GM19239 (cell line): ENCODE measurements around the gene C10orf71.

ENCODE experiments used
- DNase-seq: peaks from one replicate; pipeline ENCODE4 v3.0.0; 2011; ENCODE audit warnings: low spot score; ENCODE audit not compliant: insufficient read length
- FAIRE-seq: peaks from 2 replicates; lab custom pipeline; 2011; peaks lifted over from hg19 to GRCh38; lab: Jason Lieb, UNC

The C10orf71 gene

DNA sequence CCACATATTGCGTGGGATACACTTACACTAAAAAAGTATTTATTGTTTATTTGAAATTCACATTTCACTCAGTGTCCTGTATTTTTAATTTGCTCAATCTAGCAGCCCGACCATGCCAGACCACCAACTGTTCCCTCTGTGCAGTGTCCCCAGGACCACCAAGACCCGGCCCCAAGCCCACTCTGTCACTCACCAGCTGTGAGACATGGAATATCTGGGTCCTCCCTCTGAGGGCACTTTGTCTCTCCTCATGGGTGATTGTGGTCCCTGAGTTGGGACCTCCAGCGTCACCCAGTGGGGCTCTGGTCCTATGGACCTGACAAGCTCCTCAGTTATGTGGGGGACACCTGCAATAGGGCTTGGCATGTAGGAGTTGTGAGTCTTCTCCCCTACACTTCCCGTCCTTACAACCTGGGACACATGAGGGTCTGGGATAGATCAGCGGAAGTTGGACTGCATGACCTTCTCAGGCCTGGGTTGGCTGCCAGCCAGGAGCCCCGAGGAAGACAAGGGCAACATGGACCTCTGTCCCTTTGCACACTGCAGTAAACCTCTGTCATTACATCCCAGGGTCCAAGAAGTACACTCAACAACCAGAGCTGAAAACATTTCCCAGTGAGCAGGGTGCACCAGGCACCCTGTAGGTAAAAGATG lies 12.1 kb downstream of the C10orf71 start:
- FAIRE-seq, result no peak
- DNase-seq, result no peak

DNA sequence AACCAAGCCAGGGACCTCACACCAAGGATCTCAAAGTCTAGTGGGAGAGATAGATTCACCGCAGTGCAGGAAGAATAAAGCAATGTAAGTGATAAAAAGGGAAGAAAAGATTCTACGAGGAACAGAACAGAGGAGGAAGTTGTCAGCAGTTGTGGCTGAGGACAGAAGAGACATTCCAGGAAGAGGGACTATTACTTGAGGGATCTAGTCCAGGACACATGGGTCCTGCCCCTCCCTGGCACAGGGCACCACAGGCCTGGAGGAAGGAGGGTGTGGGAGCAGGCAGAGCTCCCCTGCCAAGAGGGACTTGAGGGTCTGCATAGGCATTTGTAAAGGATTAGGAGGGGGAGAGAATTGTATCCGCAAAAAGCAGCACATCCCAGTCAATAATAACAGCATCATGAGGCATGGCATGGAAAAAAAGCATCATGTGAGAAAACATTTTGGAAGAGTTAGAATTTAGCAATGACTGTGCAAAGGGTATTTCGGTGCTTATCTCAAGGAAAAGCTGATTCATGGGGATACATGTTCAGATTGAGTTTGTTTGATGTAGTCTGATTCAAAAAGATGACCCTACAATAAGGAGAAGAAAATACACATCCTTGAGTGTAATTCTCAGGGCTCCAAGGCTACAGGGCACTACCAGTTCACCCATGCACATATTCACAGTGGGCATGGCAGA lies 12.7 kb downstream of the C10orf71 start:
- DNase-seq, result no peak
- FAIRE-seq, result no peak

DNA sequence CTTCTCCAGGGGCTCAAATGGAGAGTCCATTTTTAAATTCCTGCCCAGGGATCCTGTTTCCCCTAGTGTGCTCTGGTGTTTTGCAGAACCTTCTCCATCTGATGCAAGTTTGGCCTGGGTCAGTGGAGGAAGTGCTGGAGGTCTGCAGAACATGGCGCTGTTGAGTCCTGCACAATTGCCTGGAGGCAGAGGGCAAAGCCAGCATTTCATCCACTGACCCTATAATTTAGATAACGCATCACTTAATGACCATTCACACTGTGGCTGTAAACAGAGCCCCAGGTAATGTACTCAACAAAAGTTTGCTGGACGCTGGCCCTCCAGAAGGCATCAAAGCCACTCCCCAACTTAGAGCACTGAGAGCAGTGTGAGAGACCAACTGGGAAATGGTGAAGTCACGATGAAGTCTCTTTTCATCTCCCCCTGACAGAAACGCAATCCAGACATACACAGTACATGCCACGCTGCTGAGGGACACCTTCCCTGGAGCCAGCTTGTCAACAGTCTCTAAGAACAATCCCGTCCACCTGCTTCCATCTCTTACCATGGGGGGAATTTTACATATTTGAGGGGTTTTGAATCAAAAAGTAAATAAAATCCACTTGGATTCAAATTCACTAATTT lies 13.4 kb downstream of the C10orf71 start:
- no peak for FAIRE-seq

DNA sequence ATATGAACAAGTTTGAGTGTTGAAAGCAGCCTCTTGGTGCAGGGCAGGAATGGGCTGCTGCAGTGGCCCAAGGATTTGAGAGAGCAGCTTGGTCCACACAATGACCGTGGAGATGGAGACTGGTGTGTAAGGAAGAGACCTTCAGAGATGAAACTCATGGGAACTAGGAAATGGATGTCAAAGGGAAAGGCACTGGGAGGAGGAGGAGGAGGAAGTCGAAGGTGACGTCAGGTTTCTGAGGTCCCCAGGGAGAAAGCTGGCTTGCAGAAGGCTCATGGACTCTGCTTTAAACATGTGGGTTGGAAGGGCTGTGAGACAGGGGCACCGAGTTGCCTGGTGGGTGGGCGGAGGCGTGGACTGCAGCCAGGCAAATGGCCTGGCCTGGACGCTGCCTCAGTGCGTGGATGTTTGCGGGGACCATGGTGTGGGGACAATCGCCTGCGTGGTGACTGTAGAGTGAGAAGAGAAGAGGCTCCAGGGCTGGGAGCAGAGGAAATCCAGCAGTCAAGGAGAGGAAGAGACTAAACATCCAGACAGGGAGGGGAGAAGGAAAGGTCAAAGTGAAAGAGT lies 14.6 kb downstream of the C10orf71 start:
- no peak for FAIRE-seq

More for the DNA sequence above, 13.4 kb downstream of the C10orf71 start:
- DNase-seq, result no peak

DNA sequence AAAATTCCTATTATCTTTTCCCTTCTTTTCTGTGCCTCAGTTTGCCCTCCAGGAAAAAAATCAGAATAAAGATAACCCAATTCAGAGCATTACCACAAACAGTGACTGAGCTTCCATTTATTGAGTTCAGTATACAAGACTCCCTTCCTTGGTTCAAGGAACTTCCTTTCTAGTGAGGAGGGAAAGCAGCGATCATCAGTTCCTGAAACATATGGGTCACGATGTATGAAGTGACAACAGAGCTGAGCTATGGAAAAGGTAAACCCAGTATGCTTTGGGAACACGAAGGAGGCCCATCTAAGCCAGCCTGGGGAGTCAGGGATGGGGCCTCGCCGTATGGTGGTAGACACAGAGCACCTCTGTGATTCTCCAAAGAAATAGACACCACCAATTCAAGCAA lies 15.8 kb downstream of the C10orf71 start:
- FAIRE-seq (no peak), DNase-seq (no peak)

More for the DNA sequence above, 14.6 kb downstream of the C10orf71 start:
- no peak for DNase-seq

DNA sequence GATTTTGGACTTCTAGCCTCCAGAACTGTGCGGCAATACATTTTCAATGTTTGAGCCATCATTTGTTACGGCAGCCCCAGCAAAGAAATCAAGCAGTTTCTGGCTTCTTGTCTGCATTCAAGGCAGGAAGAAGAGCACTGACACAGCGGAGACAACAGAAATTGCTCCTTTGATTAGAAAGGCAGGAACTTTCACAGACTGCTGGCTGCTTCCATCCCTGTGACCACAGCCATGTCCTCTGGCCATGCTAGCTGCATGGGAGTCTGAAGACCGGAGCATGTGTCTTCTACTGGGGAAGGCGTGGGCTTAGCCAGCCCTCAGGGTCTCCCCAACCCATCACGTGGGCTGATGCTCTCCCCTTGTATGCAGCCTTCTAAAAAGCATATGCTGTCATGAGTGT lies 19.1 kb downstream of the C10orf71 start:
- DNase-seq (no peak), FAIRE-seq (no peak)

DNA sequence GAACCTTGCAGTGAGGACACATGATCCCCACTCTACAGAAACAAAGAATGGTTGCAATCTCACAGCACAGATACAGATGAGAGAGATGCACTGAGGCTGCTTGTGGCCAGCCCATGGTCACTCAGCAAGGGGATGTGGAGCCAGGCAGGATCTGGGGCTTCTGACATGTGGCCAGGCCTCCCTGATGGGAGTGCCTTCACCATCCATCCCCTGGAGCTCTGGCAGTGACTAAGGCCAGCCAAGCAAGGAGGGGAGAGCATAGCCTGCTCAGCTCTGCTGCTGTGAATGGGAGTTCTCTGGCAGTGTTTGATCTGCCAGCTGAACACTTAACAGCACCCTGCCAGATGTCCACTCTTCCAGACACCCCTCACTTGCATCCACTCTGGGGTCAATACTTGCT lies 19.8 kb downstream of the C10orf71 start:
- no peak for DNase-seq
- FAIRE-seq, result no peak

DNA sequence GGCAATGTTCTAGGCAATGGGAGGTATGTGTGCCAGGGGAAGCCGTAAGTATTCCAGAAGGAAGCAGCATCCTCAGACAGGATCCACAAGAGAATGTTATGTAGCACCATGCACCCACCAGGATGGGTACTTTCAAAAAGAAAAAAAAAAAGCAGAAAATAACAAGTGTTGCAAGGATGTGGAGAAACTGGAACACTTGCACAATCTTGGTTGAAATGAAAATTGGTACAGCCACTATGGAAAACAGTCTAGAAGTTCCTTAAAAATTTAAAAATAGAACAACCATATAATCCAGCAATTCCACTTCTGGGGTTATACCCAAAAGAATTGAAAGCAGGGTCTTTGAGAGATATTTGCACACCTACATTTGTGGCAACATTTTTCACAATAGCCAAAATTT lies 20.2 kb downstream of the C10orf71 start:
- DNase-seq (no peak), FAIRE-seq (no peak)

DNA sequence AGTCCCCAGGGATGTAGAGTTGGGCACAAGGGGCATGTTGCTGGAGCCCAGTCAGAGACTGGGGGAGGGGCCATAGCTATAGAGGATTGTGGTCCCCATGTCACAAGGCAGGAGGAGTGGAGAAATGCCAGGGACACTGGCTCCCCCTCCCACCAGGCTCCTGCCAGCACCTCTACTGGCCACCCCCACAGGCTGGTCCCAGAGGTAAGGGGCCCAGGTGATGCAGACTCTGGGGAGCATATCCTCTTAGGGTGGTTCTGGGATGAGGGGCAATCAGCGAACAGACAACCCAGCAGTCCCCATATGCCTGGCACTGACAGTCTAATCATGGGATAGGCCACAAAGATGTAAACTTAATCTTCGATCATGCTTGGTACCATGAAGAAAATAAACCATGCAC lies 21.2 kb downstream of the C10orf71 start:
- FAIRE-seq (no peak), DNase-seq (no peak)

DNA sequence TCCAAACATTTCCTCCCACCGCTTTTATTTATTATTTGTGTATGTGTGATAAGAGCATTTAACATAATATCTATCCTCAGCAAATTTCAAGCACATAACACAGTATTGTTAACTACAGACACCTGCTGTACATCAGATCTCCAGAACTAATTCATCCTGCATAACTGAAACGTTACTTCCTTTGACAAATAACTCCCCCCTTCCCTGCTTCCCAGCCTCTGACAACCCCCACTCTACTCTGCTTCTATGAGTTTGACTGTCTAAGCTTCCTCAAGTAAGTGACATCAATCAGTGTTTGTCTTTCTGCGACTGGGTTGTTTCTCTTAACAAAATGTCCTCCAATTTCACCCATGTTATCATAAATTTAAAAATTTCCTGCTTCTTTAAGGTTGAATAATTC lies 22.1 kb downstream of the C10orf71 start:
- no peak for DNase-seq
- no peak for FAIRE-seq

DNA sequence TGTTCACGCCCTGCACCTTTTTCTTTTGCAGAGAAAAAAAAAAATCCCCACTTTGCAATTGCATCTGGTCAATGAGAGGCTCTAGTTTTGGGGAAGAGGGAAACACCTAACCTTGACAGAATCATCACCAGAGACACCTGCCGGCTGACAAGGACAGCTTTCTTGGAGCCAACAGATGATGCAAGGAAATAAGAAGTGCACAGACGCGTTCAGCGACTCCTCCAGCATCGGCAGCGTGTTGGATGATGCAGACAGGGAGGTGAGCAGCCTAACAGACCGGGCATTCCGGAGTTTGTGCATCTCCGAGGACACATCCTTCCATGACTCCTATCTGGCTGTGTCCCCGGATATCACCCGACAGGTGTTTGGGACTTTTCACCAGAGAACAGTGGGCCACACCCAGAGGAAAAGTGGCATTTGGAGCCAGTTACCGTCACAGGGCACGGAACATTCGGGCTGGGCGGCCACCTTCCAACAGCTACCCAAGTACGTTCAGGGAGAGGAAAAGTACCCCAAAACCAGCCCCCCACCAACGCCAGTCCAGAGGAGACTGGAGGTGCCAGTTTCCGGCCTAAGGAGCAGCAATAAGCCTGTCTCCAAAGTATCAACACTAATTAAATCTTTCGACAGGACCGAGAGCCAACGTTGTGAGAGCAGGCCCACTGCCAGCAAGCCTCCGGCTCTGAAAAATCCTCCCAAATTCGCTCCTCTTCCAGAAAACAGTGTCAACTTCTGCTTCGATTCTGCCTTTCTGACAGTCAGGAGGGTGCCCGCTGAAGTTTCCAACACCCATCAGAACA lies 23.6 kb downstream of the C10orf71 start:
- FAIRE-seq, result no peak

DNA sequence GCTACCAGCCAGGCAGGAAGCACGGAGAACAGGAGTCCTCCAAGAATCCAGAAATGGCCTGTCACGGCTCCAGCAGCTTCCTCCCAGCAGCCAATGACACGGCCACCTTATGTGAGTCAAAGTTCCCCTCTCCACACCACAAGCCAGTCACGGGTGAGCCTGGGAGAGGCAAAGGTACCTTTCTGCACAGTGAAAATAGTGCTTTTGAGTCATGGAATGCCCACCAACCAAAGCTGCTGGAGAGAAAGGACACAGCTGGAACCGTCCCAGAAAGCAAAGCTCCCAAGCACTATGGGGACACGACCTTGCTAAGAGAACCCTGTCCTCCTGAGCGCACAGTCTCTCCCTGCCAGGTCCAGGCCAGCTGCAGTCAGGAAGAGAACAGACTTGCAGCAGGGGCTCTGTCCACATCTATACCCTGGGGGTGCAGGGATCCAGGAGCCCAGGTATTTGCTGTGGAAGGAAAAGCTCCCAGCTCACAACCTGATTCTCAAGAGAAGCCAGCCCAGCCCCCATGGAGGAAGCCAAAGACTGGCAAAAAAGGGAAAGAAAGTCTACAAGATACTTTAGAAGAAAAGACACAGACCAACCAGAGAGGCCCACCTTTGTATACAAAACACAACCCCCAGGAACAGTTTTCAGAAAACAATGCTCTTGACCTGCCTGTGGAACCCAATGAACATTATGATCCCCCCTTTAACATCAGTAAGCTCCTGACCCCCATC lies 24.4 kb downstream of the C10orf71 start:
- no peak for FAIRE-seq

More for the DNA sequence above, 23.6 kb downstream of the C10orf71 start:
- no peak for DNase-seq

DNA sequence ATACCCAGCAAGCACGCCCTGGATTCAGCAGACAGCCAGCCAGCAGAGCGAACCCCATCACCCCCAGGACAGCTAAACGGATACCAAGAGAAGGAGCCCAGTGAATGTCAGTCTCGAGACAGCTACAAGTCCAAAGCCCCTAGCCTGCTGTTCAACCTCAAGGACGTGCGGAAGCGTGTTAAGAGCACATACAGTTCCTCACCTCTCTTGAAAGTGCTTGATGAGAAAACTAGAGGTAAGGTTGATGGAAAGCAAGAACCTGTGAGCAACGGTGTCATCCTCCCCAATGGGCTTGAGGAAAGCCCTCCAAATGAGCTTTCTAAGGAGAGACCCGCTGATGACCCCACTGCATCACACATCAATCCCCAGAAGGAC lies 24.9 kb downstream of the C10orf71 start:
- no peak for FAIRE-seq
- no peak for DNase-seq

More for the DNA sequence above, 24.4 kb downstream of the C10orf71 start:
- no peak for DNase-seq

DNA sequence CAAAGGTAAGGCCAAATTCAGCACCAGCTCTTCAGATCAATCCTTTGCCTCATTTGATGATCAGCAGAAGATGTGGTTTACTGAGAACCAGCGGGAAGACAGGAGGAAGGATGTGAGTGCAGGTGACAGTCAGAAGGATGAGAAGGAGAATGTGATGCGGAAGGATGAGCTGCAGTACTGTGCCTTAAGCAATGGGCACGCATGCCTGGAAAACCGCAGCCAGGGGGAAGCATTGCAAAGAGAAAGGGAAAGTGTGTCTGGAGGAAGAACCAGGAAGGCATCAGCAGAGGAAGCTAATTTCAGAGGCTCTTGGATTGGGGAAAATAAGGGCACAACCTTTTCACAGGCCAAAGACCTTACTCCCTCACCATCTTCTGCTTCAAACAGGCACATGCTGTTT lies 25.7 kb downstream of the C10orf71 start:
- no peak for DNase-seq
- no peak for FAIRE-seq

DNA sequence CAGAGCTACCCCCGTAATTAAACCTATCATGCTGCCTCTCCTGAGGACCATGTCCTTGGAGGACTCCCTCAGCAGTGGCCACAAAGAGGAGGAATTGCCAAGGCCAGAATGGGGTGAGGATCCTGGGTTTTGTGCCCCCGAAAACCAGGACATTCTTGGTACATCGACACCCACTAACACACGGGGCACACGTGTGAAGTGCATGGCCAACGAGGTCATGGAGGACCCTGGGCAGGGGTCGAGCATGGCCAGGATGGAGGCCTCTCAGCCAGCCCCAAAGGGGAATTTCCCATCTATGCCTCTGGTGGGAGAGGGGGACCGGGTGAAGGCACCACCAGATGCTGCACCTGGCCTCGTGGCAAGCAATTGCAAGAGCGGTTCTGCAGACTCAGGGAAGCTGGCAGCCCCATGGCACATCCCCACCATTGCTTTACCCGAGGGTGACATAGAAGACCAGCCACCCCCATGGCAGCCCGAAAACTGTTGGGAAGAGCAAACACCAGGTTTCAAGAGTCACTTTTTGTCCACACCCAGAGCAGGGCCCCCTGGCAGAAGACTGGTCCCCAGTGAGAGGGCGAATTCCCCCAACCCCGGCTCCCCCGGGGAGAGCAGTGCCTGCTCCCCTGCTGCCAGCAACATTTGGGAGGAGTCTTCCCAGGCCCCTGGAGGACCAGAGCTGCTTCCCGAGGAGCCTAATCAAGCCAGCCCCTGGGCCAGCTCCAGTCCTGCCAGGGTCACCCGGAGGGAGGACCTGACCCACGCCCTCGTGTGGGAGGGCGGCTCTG lies 26.4 kb downstream of the C10orf71 start:
- FAIRE-seq (no peak), DNase-seq (no peak)

DNA sequence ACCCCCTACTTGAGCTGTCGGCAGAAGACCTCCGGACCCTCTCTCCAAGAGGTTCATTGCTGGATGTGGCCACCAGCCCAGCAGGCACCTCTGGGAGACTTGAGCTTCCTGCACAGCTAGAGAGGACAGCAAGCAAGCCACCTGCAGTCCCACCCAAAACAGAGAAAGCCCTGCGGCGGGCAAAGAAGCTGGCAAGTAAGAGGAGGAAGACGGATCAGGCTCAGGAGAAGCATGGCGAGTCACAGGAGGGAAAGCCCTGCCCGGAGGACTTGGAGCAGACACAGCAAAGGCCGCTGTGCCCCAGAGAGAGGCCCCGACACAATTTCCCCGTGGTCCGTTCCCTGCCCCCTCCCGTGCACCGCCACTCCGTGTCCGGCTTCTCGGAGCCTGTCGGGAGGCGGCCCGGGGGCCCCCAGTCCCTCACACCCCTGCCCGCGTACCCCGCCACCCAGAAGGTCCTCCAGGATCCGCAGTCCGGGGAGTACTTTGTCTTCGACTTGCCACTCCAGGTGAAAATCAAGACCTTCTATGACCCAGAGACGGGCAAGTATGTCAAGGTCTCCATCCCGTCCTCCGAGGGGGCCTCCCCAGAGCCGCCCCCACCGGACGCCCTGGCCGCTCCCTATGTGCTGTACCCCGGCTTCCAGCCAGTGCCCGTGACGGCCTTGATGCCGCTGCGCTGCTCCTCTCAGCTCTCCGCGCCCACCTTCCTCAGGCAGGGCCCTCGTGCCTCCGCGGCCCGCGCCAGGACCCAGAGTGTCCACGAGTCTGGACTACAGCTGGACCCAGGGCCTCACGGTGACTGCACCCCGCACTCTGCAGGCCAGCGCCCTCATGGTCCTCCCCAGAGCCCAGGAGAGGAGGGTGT lies 27.2 kb downstream of the C10orf71 start:
- no peak for FAIRE-seq
- DNase-seq, result no peak

DNA sequence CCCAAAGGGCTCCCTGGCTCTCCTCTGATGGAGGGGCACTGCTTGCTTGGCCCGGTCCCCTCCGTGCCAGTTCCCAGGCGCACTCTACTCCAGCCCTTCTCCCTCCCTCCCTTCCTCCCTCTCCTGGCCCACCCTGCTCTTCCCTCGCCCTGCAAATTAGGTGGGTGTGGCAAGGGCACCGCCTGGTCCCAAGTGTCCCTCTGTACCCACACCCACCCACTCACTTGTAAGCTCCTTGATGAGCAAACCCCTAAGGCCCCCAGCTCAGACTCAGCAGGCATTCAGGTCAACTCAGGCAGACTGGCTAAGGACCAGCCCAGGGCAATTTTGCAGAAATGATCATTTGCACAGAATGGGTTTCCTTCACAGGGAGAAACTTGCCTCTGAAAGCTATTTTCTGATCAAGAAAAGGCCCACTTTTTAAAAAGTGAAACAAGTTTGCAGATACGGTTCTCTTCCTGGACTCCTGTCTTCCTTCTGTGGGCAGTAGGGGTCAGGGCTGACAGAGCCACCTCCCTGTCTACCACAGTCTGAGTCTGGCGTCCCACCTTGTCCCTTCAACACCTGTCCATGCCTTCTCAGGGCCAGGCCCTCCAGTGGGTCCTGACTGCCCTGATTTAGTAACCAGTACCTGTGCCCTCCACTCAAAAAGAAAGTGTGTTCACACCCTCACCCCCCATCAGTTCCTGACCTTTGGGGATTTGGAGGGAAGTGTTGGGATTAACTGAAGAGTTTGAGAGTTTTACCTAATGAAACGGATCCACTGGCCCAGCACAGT lies 28.3 kb downstream of the C10orf71 start:
- no peak for DNase-seq
- FAIRE-seq, result no peak
